NCI-H2227 treated with DMSO at 0.1 percent for 48 hours (cell line): ENCODE results near the gene QRICH1.
"Not testable (repeated sequence)": the region's sequence is repeated elsewhere in the genome, so short reads cannot be mapped to it uniquely, and the experiment has no call there.

Experiments used
- DNase-seq: peaks from one replicate; lab custom pipeline; 2025; lab: John Stamatoyannopoulos, UW

The QRICH1 gene

DNA sequence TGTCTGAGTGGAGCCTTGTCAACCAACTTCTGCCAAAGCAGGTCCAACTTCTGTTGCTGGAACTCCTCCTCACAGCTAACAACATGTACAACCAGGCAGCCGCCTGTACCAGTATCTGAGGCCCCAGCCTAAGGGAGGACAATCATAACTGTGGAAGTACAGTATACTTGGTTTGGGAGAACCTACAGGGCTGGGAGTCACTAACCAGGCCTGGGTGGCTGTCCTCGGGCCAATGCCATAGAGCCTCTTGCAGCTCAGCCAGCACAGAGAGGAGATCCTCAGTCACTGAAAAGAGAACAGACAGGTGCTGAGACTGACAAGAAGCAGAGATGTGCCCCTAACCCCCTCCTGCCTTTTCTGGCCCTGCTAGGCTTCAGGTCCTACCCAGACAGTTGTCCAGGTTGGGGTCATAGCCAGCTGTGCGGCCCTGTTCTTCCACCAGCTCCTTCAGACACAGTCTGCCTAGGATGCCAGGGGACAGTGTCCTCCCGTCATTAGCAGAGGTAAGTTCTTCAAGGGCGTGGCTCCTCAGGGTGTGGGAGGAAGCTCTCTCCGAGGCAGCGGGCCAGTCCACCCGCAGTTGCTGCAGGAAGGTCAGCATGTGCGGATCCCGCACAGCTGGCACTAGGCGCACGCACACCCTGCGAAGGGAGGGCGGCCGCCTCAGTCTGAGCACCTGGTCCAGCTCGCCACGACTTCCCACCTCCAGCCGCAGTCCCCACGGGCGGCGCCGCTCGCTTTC, 76.5 kb downstream of the QRICH1 start:
- DNase-seq, result no peak

GRCh38 chr3:49016414-49017228, 77.2 kb downstream of the QRICH1 start:
- no peak for DNase-seq

DNA sequence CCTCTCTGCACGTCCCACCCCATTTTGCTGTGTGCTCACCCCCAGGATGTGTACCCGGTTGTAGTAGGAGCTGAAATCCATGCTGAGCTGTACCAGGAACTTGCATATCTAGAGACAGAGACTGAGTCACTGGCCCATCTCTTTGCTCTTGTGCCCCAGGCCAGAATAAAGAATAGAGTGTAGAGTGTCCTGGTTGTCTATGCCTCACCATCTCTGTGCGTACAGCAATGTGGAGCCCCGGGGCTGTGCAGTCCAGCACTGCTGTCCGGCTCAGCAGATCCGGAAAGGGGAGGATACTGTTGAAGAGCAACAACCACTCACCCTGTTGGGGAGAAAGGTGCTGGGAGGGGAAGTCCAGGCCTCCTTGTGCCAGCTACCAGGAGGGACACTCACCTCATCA, 78.1 kb downstream of the QRICH1 start:
- DNase-seq, result no peak

DNA sequence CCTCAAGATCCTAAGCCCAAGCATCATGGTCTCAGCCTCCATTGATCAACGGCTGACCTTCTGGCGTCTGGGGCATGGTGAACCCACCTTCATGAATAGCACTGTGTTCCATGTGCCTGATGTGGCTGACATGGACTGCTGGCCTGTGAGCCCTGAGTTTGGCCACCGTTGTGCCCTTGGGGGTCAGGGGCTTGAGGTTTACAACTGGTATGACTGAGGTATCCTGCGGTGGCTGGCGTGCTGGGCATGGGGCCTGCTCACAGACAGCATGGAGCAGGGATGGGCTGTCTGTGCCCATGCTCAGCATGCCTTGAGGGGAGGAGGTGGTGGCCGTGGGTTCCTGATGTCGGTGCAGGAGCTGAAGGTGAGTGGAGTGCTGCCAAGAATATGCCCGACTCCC, 78.8 kb downstream of the QRICH1 start:
- DNase-seq, result no peak

- DNase-seq, result no peak
Measured at GRCh38 chr3:49013738-49014660, 79.9 kb downstream of the QRICH1 start.

- DNase-seq, result no peak
Measured at GRCh38 chr3:49013113-49013737, 80.6 kb downstream of the QRICH1 start.

- no peak for DNase-seq
Measured at GRCh38 chr3:49012441-49013017, 81.3 kb downstream of the QRICH1 start.

DNA sequence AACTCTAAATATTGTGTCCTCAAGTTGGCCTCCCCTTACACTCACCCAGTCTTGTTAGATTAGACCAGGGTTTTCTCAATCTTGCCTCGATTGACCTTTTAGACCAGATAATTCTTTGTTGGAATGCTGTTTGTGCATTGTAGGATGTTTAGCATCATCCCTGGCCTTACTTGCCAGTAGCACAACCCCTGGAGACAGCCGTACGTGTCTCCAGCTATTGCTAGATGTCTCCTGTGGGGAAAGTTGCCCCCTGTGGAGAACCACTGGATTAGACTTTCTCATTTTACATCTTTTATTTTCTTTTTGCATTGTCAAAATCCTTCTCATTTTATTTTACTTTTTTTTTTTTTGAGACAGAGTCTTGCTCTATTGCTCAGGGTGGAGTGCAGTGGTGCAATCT, 84.5 kb downstream of the QRICH1 start:
- no peak for DNase-seq

- not testable (repeated sequence) for DNase-seq
Measured at GRCh38 chr3:49008627-49009026, 85.2 kb downstream of the QRICH1 start.

GRCh38 chr3:49007771-49008528, 85.9 kb downstream of the QRICH1 start:
- DNase-seq, result peak; percentile 43

DNA sequence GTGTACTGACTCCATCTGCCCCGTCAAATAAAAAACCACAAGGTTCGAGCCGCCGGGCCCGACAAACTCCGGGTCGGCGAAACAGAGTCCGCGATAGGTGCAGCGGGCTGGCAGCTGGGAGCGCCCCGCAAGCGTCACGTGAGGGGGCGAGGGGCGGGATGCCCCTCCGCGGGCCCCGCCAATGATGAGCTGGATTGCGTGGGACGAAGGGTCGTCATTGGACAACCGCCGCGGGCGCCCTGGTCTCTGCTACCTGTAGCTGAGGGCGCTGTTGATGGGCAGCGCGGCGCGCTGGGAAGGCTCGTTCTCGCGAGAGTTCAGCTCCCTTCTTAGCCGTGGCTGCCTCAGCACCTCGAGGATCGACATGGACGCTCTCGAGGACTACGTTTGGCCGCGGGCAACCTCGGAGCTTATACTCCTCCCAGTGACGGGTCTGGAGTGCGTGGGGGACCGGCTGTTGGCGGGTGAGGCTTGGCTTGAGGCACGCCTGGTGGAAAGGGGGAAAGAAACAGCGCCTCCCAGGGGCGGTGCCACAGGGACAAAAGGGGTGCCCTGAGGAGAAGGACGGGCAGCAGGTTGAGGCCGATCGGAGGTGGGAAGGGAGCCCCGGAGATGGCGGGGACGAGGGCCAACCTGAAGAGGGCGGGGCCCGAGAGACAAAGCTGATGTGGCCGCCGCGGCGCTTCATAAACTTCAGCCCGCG, 86.7 kb downstream of the QRICH1 start, which contains the start of gene WDR6:
WDR6 (plus strand) TSS at position 324 of the 703 bp plus-strand sequence; CDS start at position 365, 41 bp downstream.
- peak; percentile 89 for DNase-seq

DNA sequence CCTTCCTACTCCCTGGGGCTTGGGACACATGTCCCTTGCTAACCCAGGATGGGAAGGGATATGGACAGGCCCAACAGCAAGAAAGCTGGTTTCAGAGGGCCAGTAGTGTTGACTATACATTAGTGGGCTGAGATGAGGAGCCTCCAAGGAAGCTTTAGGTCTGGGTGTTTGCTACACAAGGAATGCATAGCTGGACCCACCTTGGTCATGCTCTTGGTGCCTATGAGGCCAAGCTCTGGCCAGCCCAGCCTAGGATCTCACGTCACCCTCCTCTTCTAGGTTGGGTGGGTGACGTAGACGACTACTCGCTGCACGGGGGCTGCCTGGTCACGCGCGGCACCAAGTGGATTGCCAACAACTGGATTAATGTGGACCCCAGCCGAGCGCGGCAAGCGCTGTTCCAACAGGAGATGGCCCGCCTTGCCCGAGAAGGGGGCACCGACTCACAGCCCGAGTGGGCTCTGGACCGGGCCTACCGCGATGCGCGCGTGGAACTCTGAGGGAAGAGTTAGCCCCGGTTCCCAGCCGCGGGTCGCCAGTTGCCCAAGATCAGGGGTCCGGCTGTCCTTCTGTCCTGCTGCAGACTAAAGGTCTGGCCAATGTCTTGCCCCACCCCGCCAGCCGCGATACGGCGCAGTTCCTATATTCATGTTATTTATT, 87.3 kb downstream of the QRICH1 start:
- no peak for DNase-seq

DNA sequence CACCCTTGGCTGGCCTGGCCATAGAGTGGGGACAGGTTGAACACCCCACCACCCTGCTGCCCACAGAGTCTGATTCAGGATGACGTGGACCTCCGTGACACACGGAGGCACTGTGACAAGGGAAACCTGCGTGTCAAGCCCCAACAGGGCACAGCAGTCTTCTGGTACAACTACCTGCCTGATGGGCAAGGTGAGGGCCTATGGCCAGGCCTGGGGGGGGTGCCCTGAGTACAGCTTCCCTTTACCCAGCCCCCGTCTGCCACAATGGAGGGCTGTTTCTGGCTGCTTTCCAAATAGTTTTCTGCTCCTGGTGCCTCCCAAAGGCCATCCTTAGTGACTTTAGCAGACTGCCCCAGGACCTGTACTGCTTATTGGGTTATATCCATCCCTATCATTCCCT, 87.9 kb downstream of the QRICH1 start:
- no peak for DNase-seq

GRCh38 chr3:49005303-49005680, 88.6 kb downstream of the QRICH1 start:
- DNase-seq, result no peak

GRCh38 chr3:49004352-49005302, 89.2 kb downstream of the QRICH1 start:
- no peak for DNase-seq

DNA sequence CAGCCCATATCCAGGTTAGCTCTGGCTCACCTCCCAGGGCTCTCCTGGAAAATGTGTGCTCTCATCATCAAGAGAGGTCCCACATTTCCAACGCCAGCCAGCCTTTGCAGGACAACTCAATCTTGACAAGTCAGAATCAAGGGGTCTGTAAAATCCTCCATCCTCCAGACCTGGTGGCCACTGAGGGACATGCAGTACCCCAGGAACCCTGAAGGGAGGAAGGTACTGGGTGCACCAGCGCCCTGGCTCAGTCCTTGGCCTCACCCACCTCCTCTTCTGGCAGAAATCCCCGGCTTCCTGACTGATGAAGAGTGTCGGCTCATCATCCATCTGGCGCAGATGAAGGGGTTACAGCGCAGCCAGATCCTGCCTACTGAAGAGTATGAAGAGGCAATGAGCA, 92.7 kb downstream of the QRICH1 start:
- DNase-seq, result no peak

DNA sequence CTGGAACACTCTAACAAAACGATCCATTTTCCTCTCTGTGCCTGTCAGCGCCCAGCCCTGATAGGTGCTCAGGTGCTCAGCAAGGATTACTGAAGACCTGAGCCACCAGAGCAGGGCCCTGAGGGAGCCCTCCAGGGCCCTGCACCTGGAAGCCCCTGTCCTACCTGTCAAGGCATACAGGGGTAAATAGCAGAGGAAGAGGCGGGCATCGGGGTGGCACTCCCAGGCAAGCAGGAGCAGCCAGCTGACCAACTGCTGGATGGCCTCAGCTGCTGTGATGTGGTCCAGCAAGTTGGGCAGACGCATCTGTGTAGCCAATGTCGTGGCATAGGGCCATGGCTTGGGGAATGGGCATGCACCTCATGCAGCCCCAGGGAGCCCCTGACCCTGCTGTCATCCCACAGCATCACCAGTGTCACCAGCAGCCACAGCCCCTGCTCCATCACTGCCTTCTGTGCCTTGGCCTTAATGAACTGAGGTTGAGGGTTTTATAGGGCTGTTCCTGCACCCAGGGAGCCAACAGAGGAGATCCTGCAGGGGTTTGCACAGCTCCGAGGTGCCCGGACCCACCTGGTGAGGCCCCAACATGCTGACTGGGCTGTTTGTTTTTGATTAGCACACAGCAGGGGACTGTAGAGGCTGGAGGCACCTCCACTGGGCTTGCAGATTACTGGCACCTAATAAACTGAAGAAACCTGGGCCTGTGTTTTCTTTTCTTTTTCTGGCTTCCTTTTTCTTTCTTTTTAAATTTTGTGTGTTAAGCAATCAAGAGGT, 94.6 kb downstream of the QRICH1 start:
- no peak for DNase-seq
